Caco-2 (cell line): ENCODE results near the gene BYSL. TPM values are rescaled to one million over a fixed set of nuclear protein-coding genes. Genes with fewer than 3 reads are reported as not detected.

ENCODE experiments used
- BruUV-seq: library from RNA; stranded (reverse); fragments of 400-500 nt; replicated peaks from 2 replicates; lab custom pipeline; 2021; lab: Mats Ljungman, UMichigan
- CTCF ChIA-PET: fragments of 300-600 bp; sonication (Branson Sonifier 250); formaldehyde crosslinking; loops from one replicate; lab custom pipeline; 2022; ENCODE audit warnings: antibody characterized with exemption; lab: Charles Lee
- POLR2A ChIA-PET: fragments of 300-600 bp; sonication (Branson Sonifier 250); formaldehyde crosslinking; loops from one replicate; lab custom pipeline; 2022; ENCODE audit warnings: antibody characterized with exemption; lab: Charles Lee
- DNase-seq, 2 experiments: peaks; one replicate each; pipeline versions ENCODE4 v3.0.0 to v3.0.0-alpha.2; 2020 to 2022
- H3K27me3 ChIP-seq: replicated peaks from 2 replicates; pipeline ENCODE4 v1.6.0; 2011; ENCODE audit warnings: low read length; ENCODE audit not compliant: control insufficient read depth, insufficient read depth
- H3K36me3 ChIP-seq: 2 replicates; pipeline ENCODE4 v1.5.1; 2011; ENCODE audit warnings: low read length; ENCODE audit not compliant: control insufficient read depth, insufficient read depth
- H3K4me1 ChIP-seq: fragments of 250-450 bp; sonication (Bioruptor Pico); 2 replicates; pipeline ENCODE4 v1.5.1; 2020; ENCODE audit warnings: mild to moderate bottlenecking
- H3K4me3 ChIP-seq: 2 replicates; pipeline ENCODE4 v1.5.1; 2011; ENCODE audit warnings: low read depth, mild to moderate bottlenecking, control low read depth, low read length
- H3K9me3 ChIP-seq: fragments of 250-450 bp; sonication (Bioruptor Pico); 2 replicates; pipeline ENCODE4 v1.5.1; 2020; ENCODE audit warnings: mild to moderate bottlenecking, moderate library complexity
- H3K27ac Mint-ChIP-seq: one replicate; pipeline ENCODE4 v1.8.0; 2022; ENCODE audit warnings: mixed read lengths; ENCODE audit not compliant: unreplicated experiment
- H3K27me3 Mint-ChIP-seq: one replicate; pipeline ENCODE4 v1.8.0; 2022; ENCODE audit warnings: mixed read lengths; ENCODE audit not compliant: insufficient read depth, unreplicated experiment
- H3K36me3 Mint-ChIP-seq: one replicate; pipeline ENCODE4 v1.8.0; 2022; ENCODE audit warnings: mild to moderate bottlenecking, mixed read lengths; ENCODE audit not compliant: insufficient read depth, unreplicated experiment
- H3K4me1 Mint-ChIP-seq: one replicate; pipeline ENCODE4 v1.8.0; 2022; ENCODE audit warnings: low read depth, mixed read lengths; ENCODE audit not compliant: unreplicated experiment
- H3K4me3 Mint-ChIP-seq: one replicate; pipeline ENCODE4 v1.8.0; 2022; ENCODE audit warnings: mild to moderate bottlenecking, moderate library complexity, mixed read lengths; ENCODE audit not compliant: unreplicated experiment
- H3K9me3 Mint-ChIP-seq: one replicate; pipeline ENCODE4 v1.8.0; 2022; ENCODE audit warnings: mixed read lengths; ENCODE audit not compliant: unreplicated experiment
- CTCF ChIP-seq, 2 experiments: fragments of 200-600 bp in 1 of 2; IDR thresholded peaks; 1 replicate in 1 of 2; 2 replicates in 1 of 2; pipeline versions ENCODE4 v1.5.1 to v1.8.0; 2011 to 2022; ENCODE audit warnings: antibody characterized with exemption in 1 of 2, control low read depth in 1 of 2, inconsistent platforms in 1 of 2, low read depth in 1 of 2, low read length in 1 of 2, mild to moderate bottlenecking in 1 of 2, moderate library complexity in 1 of 2; ENCODE audit not compliant: insufficient read depth in 1 of 2, severe bottlenecking in 1 of 2, unreplicated experiment in 1 of 2
- intact Hi-C: fragments of 100-400 bp; cut with micrococcal nuclease; formaldehyde crosslinking; loops from one replicate; pipeline ENCODE4 v1.10.0; 2022; ENCODE audit not compliant: unreplicated experiment
- total RNA-seq: library from RNA; stranded (reverse); gene quantifications from 2 replicates; pipeline ENCODE4 v1.2.3, GENCODE V29; 2022

Gene BYSL
- total RNA-seq, 1 experiment from 2014 or later, result 45.9 TPM

GRCh38 chr6:41936073-41936837 lies 15.0 kb downstream of the BYSL start:
- Mint-ChIP-seq H3K4me3 (no peak overlapping the region), H3K27me3 (no peaks in the 10 kb centered on the region), H3K9me3 (no peaks in the 10 kb centered on the region), H3K4me1 (peaks cover 17% of the 10 kb centered on the region), H3K27ac (peak overlapping the region; percentile 20), H3K36me3 (peaks cover 58% of the 10 kb centered on the region)
- no peaks in the 10 kb centered on the region for H3K9me3 ChIP-seq
- CTCF ChIA-PET, result interaction anchor here (0.5 to 2.6 kb wide), 7 partner anchors 12 to 109 kb away, joined by 3 to 13 read pairs (median 4); partner anchors contain the start of genes BYSL, MED20 and USP49
- peak; percentile 83 to 91 for TF ChIP-seq CTCF (IDR thresholded peaks at IDR 0.05; ENCODE audit: insufficient read depth in 1 of 2, low read depth in 1 of 2, low read length in 1 of 2, severe bottlenecking in 1 of 2, unreplicated experiment in 1 of 2)
- no peaks in the 10 kb centered on the region for H3K27me3 ChIP-seq
- H3K36me3 ChIP-seq, result peaks cover 3% of the 10 kb centered on the region
- H3K4me3 ChIP-seq, result no peak overlapping the region
- H3K4me1 ChIP-seq, result peaks cover 33% of the 10 kb centered on the region
- BruUV-seq, result no TSS peak
- POLR2A ChIA-PET, result interaction anchor here (1.0 to 1.4 kb wide), 2 partner anchors 15 to 89 kb away, joined by 3 to 9 read pairs; partner anchors contain the start of genes BYSL and MED20
- intact Hi-C loops, result loop anchor here (1.0 to 5.0 kb wide), 6 partner anchors 31 to 156 kb away; partner anchors contain the start of gene PRICKLE4
- peak; percentile 68 to 80 for DNase-seq

GRCh38 chr6:41937472-41937860 lies 16.2 kb downstream of the BYSL start:
- no peaks in the 10 kb centered on the region for H3K27me3 Mint-ChIP-seq
- intact Hi-C loops, result loop anchor here (5.0 kb wide), 1 partner anchor 135 kb away; no protein-coding TSS in a partner anchor
- Histone ChIP-seq H3K4me3 (no peak overlapping the region), H3K9me3 (no peaks in the 10 kb centered on the region), H3K27me3 (no peaks in the 10 kb centered on the region), H3K36me3 (peaks cover 3% of the 10 kb centered on the region), H3K4me1 (peaks cover 33% of the 10 kb centered on the region)
- CTCF ChIA-PET, result no interaction called here
- H3K4me1 Mint-ChIP-seq, result peaks cover 17% of the 10 kb centered on the region
- no peak overlapping the region for H3K27ac Mint-ChIP-seq
- peaks cover 46% of the 10 kb centered on the region for H3K36me3 Mint-ChIP-seq
- no TSS peak for BruUV-seq
- POLR2A ChIA-PET, result no interaction called here
- no peak overlapping the region for H3K4me3 Mint-ChIP-seq
- H3K9me3 Mint-ChIP-seq, result no peaks in the 10 kb centered on the region
- TF ChIP-seq CTCF (IDR thresholded peaks at IDR 0.05; ENCODE audit: insufficient read depth in 1 of 2, low read depth in 1 of 2, low read length in 1 of 2, severe bottlenecking in 1 of 2, unreplicated experiment in 1 of 2), result no peak
- DNase-seq, result no peak

GRCh38 chr6:41937861-41938574 lies 16.7 kb downstream of the BYSL start:
- peaks cover 33% of the 10 kb centered on the region for H3K4me1 ChIP-seq
- Mint-ChIP-seq H3K4me3 (no peak overlapping the region), H3K27me3 (no peaks in the 10 kb centered on the region), H3K9me3 (no peaks in the 10 kb centered on the region), H3K36me3 (peaks cover 41% of the 10 kb centered on the region), H3K27ac (no peak overlapping the region), H3K4me1 (peaks cover 17% of the 10 kb centered on the region)
- ChIA-PET CTCF (no interaction called here), POLR2A (interaction anchor here (0.6 kb wide), 1 partner anchor 42 kb away, joined by 5 read pairs; no protein-coding TSS in a partner anchor)
- DNase-seq, result no peak
- peaks cover 3% of the 10 kb centered on the region for H3K36me3 ChIP-seq
- no peaks in the 10 kb centered on the region for H3K27me3 ChIP-seq
- BruUV-seq, result no TSS peak
- no peak for TF ChIP-seq CTCF (IDR thresholded peaks at IDR 0.05; ENCODE audit: insufficient read depth in 1 of 2, low read depth in 1 of 2, low read length in 1 of 2, severe bottlenecking in 1 of 2, unreplicated experiment in 1 of 2)
- H3K4me3 ChIP-seq, result no peak overlapping the region
- H3K9me3 ChIP-seq, result no peaks in the 10 kb centered on the region
- intact Hi-C loops, result loop anchor here (5.0 kb wide), 1 partner anchor 136 kb away; no protein-coding TSS in a partner anchor
